Gastrocnemius medialis (tissue), 4 donors: ENCODE results near the gene CLCN3.

Experiments
- POLR2A ChIP-seq, 2 donors: fragments of 450-650 bp; IDR thresholded peaks; one replicate each; pipeline ENCODE4 v1.6.1; 2017; ENCODE audit warnings: antibody characterized with exemption in 2 of 2, mild to moderate bottlenecking in 2 of 2, moderate library complexity in 2 of 2
- TF ChIP-seq, protein P1 (sequence below), 5 experiments: fragments of 450-650 bp in 3 of 5; fragments of 200-600 bp in 2 of 5; sonication (generic) in 2 of 5; IDR thresholded peaks in 4 of 5; conservative IDR thresholded peaks in 1 of 5; 1 replicate in 4 of 5; 2 replicates in 1 of 5; pipeline ENCODE4 v1.5.1; 2016 to 2019; ENCODE audit warnings: antibody characterized with exemption in 5 of 5, mild to moderate bottlenecking in 3 of 5, moderate library complexity in 3 of 5

DNA sequence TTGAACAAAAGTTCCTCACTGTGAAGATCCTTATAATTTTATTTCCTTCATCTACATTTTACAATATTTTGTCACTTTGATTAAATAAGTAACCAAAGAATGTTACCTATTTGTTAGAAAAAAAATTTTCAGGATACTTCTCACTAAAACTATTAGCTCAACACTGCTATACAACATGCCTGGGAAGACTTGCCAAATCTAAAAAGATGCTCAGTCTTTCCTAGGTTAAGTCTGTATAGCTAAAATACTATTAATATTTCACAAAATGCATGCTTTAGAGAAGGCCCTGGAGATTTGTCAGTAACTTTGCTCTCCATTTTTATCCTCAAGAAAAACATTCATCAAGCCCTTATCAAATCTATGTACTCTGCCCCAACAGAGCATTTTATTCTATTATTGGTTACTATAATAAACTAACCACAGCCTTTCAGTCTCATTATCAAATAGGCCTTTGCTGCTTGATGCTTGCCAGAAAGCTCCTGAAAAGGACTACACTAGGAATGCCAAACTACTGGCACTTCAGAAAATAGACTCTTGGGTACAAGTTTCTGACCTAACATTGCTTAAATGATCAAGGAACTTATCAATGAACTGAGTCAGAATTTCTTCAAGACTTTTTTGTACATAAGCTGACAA, 25.7 kb upstream of the CLCN3 start:
- TF ChIP-seq, protein P1, sequence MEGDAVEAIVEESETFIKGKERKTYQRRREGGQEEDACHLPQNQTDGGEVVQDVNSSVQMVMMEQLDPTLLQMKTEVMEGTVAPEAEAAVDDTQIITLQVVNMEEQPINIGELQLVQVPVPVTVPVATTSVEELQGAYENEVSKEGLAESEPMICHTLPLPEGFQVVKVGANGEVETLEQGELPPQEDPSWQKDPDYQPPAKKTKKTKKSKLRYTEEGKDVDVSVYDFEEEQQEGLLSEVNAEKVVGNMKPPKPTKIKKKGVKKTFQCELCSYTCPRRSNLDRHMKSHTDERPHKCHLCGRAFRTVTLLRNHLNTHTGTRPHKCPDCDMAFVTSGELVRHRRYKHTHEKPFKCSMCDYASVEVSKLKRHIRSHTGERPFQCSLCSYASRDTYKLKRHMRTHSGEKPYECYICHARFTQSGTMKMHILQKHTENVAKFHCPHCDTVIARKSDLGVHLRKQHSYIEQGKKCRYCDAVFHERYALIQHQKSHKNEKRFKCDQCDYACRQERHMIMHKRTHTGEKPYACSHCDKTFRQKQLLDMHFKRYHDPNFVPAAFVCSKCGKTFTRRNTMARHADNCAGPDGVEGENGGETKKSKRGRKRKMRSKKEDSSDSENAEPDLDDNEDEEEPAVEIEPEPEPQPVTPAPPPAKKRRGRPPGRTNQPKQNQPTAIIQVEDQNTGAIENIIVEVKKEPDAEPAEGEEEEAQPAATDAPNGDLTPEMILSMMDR (IDR thresholded peaks at IDR 0.05 in 4 of 5, conservative IDR thresholded peaks at IDR 0.05 in 1 of 5) = no peak
- no peak for TF ChIP-seq POLR2A (IDR thresholded peaks at IDR 0.05)
